Gastroesophageal sphincter (tissue), 3 donors: Measurements from ENCODE around the gene CABP7.

Source experiments
- EP300 ChIP-seq: sonication (generic); formaldehyde crosslinking; IDR thresholded peaks from one replicate; pipeline ENCODE4 v1.6.1; 2017; ENCODE audit warnings: antibody characterized with exemption, mild to moderate bottlenecking
- POLR2A ChIP-seq, 2 donors: fragments of 450-650 bp; IDR thresholded peaks; one replicate each; pipeline ENCODE4 v1.6.1; 2017; ENCODE audit warnings: antibody characterized with exemption in 2 of 2, mild to moderate bottlenecking in 2 of 2, moderate library complexity in 1 of 2
- TF ChIP-seq, protein P1 (sequence below), 4 experiments: fragments of 200-600 bp in 2 of 4; fragments of 450-650 bp in 2 of 4; sonication (generic) in 1 of 4; IDR thresholded peaks; one replicate each; pipeline ENCODE4 v1.5.1; 2017 to 2019; ENCODE audit warnings: antibody characterized with exemption in 4 of 4, mild to moderate bottlenecking in 2 of 4, moderate library complexity in 2 of 4

- TF ChIP-seq, protein P1, sequence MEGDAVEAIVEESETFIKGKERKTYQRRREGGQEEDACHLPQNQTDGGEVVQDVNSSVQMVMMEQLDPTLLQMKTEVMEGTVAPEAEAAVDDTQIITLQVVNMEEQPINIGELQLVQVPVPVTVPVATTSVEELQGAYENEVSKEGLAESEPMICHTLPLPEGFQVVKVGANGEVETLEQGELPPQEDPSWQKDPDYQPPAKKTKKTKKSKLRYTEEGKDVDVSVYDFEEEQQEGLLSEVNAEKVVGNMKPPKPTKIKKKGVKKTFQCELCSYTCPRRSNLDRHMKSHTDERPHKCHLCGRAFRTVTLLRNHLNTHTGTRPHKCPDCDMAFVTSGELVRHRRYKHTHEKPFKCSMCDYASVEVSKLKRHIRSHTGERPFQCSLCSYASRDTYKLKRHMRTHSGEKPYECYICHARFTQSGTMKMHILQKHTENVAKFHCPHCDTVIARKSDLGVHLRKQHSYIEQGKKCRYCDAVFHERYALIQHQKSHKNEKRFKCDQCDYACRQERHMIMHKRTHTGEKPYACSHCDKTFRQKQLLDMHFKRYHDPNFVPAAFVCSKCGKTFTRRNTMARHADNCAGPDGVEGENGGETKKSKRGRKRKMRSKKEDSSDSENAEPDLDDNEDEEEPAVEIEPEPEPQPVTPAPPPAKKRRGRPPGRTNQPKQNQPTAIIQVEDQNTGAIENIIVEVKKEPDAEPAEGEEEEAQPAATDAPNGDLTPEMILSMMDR (IDR thresholded peaks at IDR 0.05) = no peak
- TF ChIP-seq EP300 (no peak), POLR2A (IDR thresholded peaks at IDR 0.05) (no peak)
These were observed 49.2 kb upstream of the CABP7 start for GRCh38 chr22:29670626-29671025.
